Measurements from ENCODE around the gene SPOCD1. TPM values are rescaled to one million over a fixed set of nuclear protein-coding genes. Genes with fewer than 3 reads are reported as not detected.

SPOCD1 gene
- total RNA-seq, 2 experiments from 2014 or later, result 0.60 to 1.0 TPM

GRCh38 chr1:31756578-31756977 is 59.2 kb downstream of the SPOCD1 start:
- POLR2A ChIA-PET, result no interaction called here

DNA sequence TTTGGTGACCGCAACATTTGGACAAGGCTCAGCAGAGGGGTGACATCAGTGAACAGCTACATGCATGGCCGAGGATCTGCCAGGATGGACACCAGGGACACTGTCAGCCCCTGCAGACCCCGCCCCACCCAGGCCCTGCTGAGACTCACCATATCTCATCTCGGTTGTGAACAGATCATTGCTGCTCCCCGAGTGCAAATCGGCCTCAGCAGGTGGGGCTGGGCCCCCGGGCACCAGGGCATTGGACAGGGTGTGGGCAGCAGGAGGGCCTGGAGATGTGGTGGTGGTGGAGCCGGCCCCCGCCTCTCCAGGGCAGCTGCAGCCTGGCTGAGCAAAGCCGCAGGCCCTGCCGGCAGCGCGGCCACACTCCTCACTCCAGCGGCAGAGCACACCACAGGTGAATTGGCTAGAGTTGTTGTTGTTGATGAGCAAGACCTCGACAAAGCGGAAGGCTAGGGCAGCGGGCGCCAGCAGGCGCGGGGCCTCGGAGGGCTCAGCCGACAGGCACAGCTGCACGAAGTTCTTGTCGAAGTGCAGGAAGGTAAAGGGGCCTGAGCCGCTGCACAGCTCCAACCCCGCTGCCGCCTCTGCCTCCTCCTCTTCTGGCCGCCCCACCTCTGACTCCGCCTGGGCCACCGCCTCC is 59.9 kb downstream of the SPOCD1 start:
- TF ChIP-seq, protein P1, sequence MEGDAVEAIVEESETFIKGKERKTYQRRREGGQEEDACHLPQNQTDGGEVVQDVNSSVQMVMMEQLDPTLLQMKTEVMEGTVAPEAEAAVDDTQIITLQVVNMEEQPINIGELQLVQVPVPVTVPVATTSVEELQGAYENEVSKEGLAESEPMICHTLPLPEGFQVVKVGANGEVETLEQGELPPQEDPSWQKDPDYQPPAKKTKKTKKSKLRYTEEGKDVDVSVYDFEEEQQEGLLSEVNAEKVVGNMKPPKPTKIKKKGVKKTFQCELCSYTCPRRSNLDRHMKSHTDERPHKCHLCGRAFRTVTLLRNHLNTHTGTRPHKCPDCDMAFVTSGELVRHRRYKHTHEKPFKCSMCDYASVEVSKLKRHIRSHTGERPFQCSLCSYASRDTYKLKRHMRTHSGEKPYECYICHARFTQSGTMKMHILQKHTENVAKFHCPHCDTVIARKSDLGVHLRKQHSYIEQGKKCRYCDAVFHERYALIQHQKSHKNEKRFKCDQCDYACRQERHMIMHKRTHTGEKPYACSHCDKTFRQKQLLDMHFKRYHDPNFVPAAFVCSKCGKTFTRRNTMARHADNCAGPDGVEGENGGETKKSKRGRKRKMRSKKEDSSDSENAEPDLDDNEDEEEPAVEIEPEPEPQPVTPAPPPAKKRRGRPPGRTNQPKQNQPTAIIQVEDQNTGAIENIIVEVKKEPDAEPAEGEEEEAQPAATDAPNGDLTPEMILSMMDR (conservative IDR thresholded peaks at IDR 0.05; ENCODE audit: low read length), result no peak
- TF ChIP-seq EZH2phosphoT487 (IDR thresholded peaks at IDR 0.05; ENCODE audit: borderline replicate concordance, low read depth, low read length), result no peak

More at GRCh38 chr1:31756578-31756977, 59.2 kb downstream of the SPOCD1 start:
- Histone ChIP-seq H3K4me2 (ENCODE audit: low read length) (no peak overlapping the region), H3K27ac (ENCODE audit: low read depth, low read length, poor library complexity, severe bottlenecking) (no peak overlapping the region), H3K36me3 (ENCODE audit: insufficient read depth, low read length) (no peaks in the 10 kb centered on the region), H3K79me2 (ENCODE audit: insufficient read depth, low read depth, low read length) (no peaks in the 10 kb centered on the region), H3K9me2 (ENCODE audit: insufficient read depth, low read length) (no peaks in the 10 kb centered on the region), H3K9me3 (ENCODE audit: low read length) (no peaks in the 10 kb centered on the region), H4K20me1 (ENCODE audit: insufficient read depth, low read length) (0 out of 2 replicates have a peak, but pooled peaks cover 4% of the 10 kb centered on the region), H3K4me3 (ENCODE audit: low read depth, low read length, poor library complexity, severe bottlenecking) (no peak overlapping the region), H2AFZ (ENCODE audit: low read length) (no peak overlapping the region), H3K4me1 (ENCODE audit: insufficient read depth, low read length, poor library complexity, severe bottlenecking) (peaks cover 28% of the 10 kb centered on the region)
- CTCF ChIA-PET (ENCODE audit: unreplicated experiment), result no interaction called here
- TF ChIP-seq EZH2phosphoT487 (IDR thresholded peaks at IDR 0.05; ENCODE audit: borderline replicate concordance, low read depth, low read length), result no peak
- TF ChIP-seq, protein P1 (conservative IDR thresholded peaks at IDR 0.05; ENCODE audit: low read length), result no peak
- intact Hi-C loops (cut with micrococcal nuclease; ENCODE audit: unreplicated experiment), result no loop called here
- no peak for DNase-seq (ENCODE audit: low spot score)
- BruUV-seq (replicated peaks), result no TSS peak

DNA sequence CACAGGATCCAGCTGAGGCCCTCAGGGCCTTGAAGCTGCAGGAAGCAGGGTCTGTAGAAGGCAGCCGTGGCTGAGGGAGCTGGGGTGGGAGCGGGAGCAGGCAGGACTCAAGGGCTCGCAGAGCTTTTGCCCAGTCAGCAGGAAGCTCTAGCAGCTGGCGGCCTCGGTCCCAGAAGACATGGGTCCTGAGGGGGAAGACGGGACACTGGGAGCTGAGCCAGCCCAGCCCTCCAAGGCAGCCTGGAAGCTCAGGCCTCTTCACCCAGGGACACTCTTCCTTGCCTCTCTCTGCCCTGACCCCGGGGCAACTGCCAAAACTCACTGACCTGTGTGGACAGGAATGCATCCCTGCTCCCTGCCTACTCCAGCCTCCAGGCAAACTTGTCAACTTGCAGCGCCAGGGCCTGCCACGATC is 60.6 kb downstream of the SPOCD1 start:
- H3K9me3 ChIP-seq (ENCODE audit: low read length), result no peaks in the 10 kb centered on the region
- no TSS peak for BruUV-seq (replicated peaks)
- H3K4me2 ChIP-seq (ENCODE audit: low read length), result no peak overlapping the region
- intact Hi-C loops (cut with micrococcal nuclease; ENCODE audit: unreplicated experiment), result no loop called here
- H3K4me3 ChIP-seq (ENCODE audit: low read depth, low read length, poor library complexity, severe bottlenecking), result no peak overlapping the region
- no peak overlapping the region for H3K27ac ChIP-seq (ENCODE audit: low read depth, low read length, poor library complexity, severe bottlenecking)
- no peak for DNase-seq (ENCODE audit: low spot score)
- no peak for TF ChIP-seq EZH2phosphoT487 (IDR thresholded peaks at IDR 0.05; ENCODE audit: borderline replicate concordance, low read depth, low read length)
- TF ChIP-seq, protein P1 (conservative IDR thresholded peaks at IDR 0.05; ENCODE audit: low read length), result no peak
- H3K36me3 ChIP-seq (ENCODE audit: insufficient read depth, low read length), result no peaks in the 10 kb centered on the region
- no peaks in the 10 kb centered on the region for H3K79me2 ChIP-seq (ENCODE audit: insufficient read depth, low read depth, low read length)
- peaks cover 26% of the 10 kb centered on the region for H3K4me1 ChIP-seq (ENCODE audit: insufficient read depth, low read length, poor library complexity, severe bottlenecking)
- POLR2A ChIA-PET, result no interaction called here
- H2AFZ ChIP-seq (ENCODE audit: low read length), result no peak overlapping the region
- CTCF ChIA-PET (ENCODE audit: unreplicated experiment), result no interaction called here
- H3K9me2 ChIP-seq (ENCODE audit: insufficient read depth, low read length), result no peaks in the 10 kb centered on the region
- peaks cover 4% of the 10 kb centered on the region; the same call in 1 of the 2 replicates for H4K20me1 ChIP-seq (ENCODE audit: insufficient read depth, low read length)

More for the DNA sequence above, 59.9 kb downstream of the SPOCD1 start:
- Histone ChIP-seq H3K9me3 (ENCODE audit: low read length) (no peaks in the 10 kb centered on the region), H3K79me2 (ENCODE audit: insufficient read depth, low read depth, low read length) (no peaks in the 10 kb centered on the region), H3K36me3 (ENCODE audit: insufficient read depth, low read length) (no peaks in the 10 kb centered on the region), H2AFZ (ENCODE audit: low read length) (no peak overlapping the region), H3K27ac (ENCODE audit: low read depth, low read length, poor library complexity, severe bottlenecking) (no peak overlapping the region), H3K4me3 (ENCODE audit: low read depth, low read length, poor library complexity, severe bottlenecking) (no peak overlapping the region), H4K20me1 (ENCODE audit: insufficient read depth, low read length) (0 out of 2 replicates have a peak, but pooled peaks cover 4% of the 10 kb centered on the region), H3K9me2 (ENCODE audit: insufficient read depth, low read length) (no peaks in the 10 kb centered on the region), H3K4me2 (ENCODE audit: low read length) (no peak overlapping the region), H3K4me1 (ENCODE audit: insufficient read depth, low read length, poor library complexity, severe bottlenecking) (peaks cover 28% of the 10 kb centered on the region)
- ChIA-PET POLR2A (no interaction called here), CTCF (ENCODE audit: unreplicated experiment) (no interaction called here)
- BruUV-seq (replicated peaks), result no TSS peak
- intact Hi-C loops (cut with micrococcal nuclease; ENCODE audit: unreplicated experiment), result no loop called here
- DNase-seq (ENCODE audit: low spot score), result no peak
